Measurements from ENCODE around the gene EIF4EBP2.

Gene EIF4EBP2, protein sequence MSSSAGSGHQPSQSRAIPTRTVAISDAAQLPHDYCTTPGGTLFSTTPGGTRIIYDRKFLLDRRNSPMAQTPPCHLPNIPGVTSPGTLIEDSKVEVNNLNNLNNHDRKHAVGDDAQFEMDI

DNA sequence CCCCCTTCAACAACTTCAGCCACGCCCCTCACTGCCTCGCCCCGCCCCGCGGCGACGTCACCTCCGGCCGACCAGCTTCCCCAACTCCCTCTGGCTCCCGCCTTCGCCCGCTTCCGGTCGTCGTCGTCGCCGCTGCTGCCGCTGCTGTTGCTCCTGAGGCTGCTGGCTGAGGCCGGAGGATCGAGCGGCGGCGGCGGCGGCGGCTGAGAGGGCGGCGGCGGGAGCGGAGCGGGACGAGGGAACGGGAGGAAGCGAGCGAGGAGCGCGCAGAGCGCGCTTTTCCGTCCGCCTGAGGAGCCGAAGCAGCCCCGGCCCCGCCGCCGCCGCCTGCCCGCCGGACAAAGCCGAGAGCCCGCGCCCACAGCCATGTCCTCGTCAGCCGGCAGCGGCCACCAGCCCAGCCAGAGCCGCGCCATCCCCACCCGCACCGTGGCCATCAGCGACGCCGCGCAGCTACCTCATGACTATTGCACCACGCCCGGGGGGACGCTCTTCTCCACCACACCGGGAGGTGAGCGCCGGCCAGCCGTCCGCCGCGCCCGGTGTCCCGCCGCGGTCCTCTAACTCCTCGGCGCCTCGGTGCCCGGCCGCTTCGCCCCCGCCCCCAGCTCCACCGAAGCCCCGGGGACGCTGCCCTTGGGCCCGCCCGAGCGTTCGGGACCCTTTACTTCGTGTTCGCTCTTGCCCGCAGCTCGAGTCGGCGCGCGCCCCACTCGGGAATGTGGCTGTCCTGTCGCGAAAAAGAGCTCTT is at the start of gene EIF4EBP2:
Gene EIF4EBP2, plus strand, starts transcription at position 110 of the 751 bp plus-strand sequence. Its CDS starts 257 bp downstream, at position 367.
- peak; percentile 82 for DNase-seq

DNA sequence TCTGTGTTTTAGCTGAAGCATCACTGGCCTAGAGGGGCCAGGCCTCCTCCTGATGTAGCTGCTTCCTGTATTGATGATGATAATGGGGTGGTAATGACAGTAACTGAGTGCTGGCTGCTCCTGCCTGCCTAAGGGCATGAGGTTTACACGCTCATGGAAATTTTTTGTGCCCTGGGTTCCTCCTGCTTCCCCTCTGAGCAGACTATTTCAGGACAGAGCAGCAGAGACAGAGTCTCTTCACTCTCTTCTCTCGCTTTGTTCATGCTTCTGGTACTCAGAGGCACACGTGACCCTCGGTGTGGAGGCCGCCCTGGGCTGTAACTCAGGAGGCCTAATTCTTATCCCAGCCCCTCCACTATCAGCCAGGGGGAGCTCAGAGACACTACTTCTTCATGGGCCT is 49.4 kb upstream of the EIF4EBP2 start:
- no peak for DNase-seq

DNA sequence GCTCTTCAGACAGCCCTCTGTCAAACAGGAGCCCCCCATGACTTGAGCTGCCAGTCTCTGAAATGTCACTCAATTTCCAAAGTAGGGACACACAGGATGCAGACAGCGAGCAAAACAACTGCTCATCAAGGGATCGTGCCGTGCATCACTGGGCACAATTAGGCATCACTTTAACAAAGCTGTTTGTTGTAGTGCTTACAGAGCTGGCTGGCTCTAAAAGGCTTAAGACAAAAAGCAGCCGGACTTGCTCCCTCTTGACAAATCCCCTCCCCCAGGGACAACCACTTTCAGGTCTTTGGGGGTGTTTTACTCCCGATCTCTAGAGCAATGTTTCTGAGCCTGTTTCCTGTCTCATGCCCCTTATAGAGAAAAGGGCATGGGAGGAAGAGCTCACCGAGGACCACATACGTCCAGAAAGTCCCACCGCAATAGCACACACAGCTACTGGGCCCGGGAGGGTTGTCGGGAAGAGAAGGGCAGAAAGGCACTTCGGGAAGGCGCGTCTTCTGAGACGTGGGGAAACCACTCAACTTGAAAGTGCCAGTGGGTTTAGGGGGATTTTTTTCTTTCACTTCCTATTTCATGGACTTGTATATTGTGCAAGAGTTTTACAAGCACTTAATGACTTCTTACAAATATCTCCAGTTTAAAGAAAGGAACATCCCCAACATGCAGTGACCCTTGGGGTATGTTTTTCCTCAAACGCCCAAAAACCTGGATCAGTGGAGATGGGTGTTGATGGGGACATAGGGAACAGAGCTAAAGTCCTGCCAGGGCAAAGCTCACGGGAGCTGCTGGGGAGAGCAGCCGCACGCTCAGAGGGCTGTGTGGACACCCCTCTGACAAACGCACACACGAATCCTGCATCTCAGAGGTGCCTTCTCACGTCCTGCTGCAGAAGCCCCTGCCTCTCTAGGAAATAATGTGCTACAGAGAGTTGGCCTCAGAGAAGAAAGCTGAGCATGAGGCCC is 48.6 kb upstream of the EIF4EBP2 start:
- no peak for DNase-seq

DNA sequence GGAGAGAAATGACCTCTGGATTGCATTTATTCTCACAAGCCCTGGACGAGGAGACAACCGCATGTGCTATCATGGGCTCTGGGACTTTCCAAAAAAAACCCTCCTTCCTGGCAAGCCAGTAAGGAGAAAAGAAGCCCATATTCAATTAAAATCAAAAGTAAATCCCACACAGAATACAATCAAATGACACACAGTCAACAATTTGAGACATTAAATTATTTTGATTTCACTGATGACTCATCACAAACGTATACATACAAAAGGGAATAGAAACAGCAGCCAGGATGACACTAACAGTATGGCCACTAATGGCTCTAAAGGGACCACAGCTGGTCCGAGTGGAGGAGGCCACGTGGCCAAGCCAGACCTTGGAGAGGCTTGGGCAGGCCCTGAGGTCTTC is 46.4 kb upstream of the EIF4EBP2 start:
- no peak for DNase-seq

DNA sequence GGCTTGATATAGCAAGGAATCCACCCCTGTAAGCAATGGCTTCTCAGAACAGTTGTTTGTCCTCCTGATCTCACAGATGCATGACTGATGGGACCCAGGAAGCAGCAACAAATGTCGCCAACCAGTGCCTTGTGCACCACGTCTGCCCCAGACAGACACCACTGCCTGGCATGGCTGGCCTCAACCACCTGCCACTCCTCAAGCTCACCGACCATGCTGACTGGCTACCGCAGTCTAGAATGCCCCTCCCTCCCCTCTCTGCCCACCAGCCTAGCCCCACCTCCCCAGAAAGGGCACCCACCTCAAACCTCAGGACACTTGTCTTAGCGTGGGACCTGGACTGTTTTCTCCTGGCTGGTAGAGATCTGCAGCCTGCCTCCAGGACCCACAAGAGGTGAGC is 45.5 kb upstream of the EIF4EBP2 start:
- DNase-seq, result no peak

DNA sequence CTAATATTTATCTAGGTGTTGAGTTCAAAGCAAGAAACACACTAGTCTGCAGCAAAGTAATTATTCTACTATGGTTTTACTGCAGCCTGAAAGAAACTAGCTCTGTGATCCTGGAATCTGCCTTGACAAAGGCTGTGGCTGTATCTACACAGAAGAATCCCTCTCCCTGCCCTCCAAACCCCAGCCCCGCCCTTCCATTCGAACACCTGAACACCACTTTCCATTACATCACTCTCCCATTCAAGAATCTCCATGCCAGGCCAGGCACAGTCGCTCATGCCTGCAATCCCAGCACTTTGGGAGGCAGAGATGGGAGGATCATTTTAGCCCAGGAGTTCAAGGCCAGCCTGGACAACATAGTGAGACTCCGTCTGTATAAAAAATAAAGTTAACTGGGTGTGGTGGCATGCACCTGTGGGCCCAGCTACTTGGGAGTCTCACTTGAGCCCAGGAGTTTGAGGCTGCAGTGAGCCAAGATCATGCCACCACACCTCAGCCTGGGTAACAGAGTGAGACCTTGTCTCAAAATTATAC is 44.9 kb upstream of the EIF4EBP2 start:
- DNase-seq, result no peak

DNA sequence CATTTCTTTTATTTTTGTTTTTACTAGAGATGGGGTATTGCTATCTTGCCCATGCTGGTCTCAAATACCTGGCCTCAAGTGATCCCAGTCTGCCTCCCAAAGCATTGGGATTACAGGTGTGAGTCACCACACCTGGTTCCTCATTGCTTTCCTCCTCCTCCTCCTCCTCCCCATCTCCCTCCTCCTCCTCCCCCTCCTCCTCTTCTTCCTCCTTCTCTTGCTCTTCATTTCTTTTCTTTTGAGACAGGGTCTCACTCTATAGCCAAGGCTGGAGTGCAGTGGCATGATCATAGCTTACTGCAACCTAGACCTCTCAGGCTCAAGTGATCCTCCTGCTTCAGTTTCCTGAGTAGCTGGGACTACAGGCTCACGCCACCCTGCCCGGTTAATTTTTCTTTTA is 43.7 kb upstream of the EIF4EBP2 start:
- no peak for DNase-seq

DNA sequence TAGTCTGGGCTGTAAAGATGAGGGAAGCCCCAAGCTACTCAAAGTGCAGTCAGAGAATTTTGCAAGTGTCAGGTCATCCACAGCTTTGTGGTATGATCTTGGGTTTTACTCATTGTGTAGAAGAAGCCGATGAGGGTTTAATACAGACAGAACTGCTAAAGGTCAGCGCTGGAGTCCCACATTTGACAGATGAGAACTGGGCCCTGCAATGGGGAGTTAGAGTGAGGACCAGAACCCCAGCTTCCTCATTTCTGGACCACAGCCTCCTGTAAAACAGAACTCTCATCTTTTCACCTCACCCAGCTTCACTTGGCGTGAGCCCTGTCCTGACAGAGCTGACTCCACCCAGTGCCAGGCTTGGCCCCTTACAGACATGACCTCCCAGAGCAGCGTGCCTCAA is 41.6 kb upstream of the EIF4EBP2 start:
- DNase-seq, result no peak

DNA sequence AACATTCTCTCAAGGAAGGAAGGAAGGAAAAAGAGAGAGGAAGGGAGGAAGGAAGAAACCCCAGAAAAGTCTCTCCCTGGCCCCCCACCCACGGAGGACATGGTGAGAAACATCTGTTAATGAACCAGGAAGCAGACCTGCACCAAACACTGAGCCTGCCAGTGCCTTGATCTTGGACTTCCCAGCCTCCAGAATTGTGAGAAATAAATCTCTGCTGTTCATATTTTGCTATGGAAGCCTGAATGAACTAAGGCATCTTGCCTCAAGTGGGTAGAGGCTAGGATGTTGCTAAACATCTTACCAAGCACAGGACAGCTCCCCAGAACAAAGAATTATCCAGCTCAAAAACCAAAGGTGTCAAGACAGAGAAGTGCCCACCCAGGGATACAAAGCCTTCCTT is 40.7 kb upstream of the EIF4EBP2 start:
- no peak for DNase-seq

DNA sequence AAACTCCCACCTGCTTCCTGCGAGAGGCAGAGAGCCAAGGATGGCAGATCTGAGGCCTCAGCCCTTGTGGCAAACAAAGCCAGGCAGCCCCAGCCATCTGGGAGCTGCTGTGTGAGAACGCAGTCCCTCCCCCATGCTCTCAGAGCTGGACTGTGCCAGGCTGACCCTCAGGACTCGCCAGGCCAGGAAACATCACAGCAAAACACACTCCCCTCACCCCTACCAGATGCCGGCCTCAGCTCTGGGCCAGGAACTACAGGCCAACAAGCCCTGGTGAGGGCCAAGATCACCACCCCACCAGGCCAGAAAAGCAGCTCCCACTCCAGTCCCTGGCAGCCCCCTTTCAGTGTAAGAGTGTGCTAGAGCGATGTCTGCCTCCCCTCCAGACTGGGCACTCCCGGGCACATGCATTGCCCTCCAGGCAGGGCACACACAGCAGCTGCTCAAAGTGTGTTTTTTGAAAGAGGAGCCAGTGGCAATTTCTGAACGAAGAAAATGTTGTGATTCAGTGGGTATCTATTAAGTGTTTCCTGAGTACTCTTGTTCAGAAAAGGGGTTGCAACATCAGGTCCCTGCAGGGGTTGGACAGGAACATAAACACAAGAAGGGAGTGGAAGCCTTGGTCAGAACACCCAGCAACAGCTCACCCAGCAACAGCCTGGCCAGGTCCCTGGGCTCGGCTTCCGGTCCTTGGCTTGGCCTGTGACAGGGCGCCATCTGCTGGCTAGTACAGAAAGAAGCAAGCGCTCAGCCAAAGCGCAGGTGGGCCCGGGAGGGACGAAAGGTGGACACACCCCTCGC is 39.8 kb upstream of the EIF4EBP2 start:
- DNase-seq, result peak; percentile 34

DNA sequence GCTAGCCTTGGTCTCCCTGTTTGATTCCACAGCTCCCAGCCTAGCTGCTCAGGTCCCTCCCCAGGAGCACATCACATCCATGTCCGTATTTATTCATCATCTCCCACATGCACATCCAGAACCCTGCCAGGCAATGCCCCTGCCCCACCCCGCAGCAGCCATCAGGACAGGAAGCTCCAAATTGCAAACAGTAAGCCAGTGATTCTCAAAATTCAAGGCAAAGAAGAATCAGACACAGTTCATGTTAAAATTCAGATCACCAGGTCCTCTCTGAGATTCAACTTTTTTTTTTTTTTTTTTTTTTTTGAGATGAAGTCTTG is 39.2 kb upstream of the EIF4EBP2 start:
- DNase-seq, result no peak

DNA sequence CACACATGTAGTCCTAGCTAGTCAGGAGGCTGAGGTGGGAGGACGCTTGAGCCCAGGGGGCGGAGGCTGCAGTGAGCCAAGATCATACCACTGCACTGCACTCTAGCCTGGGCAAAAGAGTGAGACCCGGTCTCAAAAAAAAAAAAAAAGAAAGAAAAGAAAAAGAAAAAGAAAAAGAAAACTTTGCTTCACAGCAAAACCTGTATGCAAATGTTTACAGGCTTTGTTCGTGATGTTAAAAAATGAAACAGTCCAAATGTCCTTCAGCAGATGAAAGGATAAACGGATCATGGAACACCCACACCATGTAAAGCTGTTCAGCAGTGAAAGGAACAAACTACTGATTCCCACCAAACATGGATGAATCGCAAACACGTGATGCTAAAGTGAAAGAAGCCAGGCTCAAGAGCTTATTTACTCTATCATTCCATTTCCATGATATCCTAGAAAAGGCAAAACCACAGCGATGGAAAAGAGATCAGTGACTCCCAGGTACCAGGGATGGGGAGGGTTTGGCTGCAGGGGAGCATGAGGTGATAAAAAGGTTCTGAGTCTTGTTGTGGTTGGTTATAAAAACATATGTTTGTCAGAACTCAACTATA is 36.6 kb upstream of the EIF4EBP2 start:
- DNase-seq, result no peak

DNA sequence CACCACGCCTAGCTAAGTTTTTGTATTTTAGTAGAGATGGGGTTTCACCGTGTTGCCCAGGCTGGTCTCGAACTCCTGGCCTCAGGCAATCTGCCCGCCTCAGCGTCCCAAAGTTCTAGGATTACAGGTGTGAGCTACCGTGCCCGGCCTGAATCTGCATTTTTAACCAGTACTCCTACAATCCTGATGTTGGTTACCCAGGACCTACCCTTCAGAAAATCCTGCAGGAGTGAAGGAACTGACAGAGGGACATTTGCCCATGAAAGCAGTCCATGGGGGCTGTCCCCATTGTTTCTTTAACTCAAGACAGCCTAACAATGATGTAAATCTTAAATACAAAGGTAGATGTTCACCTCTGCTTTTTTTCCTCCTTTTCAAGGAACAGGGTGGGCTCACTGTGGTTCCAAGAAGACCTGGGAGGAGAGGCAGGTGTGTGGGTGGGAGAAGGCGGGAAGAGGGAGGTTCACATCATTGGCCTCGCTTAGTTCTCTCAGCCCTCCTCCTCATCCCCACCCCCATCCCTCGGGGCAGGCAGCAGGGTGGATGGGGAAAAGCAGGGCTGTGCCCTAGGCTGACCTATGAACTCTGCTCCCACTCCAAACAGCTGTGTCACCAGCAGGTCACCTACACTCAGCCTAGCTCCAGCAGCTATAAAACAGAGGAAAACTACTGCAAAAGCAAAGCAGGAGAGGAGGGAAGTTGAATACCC is 35.0 kb upstream of the EIF4EBP2 start:
- no peak for DNase-seq

DNA sequence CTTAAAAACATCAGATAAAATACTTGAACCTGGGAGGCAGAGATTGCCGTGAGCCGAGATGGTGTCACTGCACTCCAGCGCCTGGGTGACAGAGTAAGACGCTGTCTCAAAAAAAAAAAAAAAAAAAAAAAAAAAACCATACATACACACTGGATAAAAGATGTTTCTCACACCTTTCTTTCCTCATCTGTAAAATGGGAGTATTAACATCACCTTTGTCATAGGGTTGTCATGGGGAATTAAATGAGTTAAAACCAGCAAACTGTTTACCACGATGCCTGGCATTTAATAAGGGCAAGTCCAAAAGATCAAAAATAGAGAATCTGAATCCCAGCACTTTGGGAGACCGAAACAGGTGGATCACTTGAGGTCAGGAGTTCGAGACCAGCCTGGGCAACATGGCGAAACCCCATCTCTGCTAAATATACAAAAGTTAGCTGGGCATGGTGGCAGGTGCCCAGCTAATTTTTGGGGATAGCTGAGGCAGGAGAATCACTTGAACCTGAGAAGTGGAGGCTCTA is 34.4 kb upstream of the EIF4EBP2 start:
- no peak for DNase-seq

DNA sequence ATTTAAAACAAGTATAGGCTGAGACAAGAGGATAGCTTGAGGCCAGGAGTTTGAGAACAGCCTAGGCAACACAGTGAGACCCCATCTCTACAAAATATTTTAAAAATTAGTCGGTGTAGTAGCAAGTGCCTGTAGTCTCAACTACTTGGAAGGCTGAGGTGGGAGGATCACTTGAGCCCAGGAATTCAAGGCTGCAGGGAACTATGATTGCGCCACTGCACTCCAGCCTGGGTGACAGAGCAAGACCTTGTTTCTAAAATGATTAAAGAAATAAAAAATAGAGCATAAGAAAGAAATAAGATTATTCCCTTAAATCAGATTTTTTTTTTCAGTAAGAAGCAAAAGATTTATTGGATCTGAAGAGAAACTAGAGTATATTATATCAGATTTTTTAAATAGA is 33.2 kb upstream of the EIF4EBP2 start:
- DNase-seq, result no peak

DNA sequence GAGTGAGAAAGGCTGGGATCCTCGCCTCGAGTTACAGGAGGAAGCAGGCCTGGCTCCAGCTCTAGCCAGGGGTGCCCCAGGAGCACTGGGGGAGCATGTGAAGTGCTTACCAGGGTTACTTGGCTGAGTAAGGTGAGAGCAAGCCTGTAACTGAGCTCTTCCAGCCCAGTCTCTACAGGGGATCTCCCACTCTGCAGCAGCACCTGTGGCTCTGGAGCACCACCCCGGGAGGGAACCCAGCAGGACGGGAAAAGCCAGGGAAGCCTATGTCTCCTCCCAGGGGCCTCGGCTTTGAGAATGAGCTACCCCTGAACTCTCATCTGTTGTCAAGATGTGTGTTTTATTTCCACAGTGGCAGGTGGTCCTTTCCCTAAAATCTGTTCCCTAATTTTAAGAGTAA is 32.1 kb upstream of the EIF4EBP2 start:
- no peak for DNase-seq

DNA sequence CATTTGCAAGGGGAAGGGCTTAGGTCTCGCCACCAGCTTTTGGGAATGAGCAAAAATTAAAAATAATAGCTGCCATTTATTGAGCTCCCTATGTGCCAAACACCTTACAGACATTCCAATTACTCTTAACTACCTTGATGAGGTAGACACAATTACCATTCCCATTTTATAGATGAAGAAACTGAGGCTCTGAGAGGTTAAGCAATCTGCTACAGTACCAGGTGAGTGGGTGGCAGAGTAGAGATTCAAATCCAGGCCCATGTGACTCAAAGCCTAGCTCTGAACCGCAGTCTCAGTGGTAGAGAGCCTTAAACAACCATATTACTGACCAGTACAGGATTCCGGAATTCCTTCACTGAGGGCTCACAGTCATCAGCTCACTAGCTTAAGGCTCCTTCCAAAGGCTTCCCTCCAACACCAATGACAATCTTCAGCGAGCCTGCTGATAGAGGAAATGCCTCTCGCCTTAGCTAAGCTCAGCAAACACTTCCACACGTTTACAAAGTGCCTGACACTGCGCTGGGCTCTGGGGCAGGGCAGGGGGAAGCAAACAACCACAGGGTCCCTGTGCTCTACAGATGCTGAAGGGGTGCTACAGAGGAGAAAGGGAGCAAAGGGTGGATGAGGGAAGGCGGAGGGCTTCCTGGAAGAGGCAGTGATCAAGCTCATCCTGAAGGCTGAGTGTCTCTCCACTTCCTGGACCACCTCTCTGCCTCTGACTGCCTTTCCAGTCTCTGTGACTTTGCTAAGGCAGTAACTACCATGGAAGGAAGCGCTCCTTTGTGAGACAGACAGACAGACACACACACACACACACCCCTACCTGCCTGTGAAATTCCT is 28.9 kb upstream of the EIF4EBP2 start:
- no peak for DNase-seq

DNA sequence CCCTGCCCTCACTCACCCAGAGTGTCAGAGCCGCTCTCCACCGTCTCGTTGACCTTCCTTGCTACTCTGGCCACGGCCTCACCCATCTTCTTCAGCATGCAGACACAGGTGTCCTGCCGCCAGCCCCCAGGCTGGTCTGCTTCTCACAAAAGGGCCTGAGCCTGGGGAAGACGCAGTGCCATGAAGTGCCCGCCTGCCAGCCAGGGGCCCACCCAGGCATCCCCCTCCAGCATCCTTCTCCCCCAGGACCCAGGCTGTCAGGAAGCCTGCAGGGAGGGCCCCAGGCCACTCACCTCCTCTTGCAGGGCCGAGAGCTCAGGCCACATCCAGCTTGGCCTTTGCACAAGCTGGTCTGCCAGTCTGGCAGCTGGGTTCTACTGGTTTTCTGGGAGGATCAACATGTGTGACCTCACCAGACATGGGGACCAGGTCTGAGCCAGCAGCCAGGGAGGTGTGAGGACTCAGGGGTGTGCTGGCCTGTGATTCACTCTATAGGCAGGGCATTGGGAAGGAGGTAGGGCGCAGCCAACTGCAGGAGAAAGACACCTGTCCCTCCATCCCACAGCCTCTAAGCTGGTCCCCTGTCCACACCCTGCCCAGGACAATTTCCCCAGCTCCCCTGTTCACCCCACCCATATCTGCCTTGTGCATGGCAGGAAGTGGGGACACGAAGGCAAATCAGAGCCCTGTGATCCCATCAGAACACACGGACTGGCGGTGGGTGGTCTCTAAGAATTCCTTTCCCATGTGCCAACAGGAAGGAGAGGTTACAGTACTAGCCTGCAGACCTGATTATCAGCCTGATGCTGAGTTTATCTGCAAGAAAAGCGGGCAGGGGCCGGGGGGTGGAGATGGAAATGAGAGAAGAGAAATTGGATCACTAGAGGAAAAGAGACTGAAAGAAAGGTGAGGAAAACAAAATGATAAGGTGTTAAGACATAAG is 27.2 kb upstream of the EIF4EBP2 start:
- no peak for DNase-seq

DNA sequence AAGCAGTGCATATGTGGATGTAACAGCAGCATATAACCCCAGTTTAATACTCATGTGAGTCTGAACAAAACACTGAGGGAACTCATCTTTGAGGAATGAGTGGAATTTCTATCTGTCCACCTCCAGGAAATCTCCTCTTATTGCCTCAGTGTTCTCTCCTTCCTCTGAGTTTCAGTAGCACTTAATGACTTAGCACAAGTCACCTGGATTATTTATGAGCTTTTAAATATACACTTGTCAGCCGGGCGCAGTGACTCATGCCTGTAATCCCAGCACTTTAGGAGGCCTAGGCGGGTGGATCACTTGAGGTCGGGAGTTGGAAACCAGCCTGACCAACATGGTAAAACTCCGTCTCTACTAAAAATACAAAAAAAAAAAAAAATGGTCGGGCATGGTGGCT is 25.8 kb upstream of the EIF4EBP2 start:
- DNase-seq, result no peak

All from NCI-H526 treated with DMSO at 0.1 percent for 48 hours (cell line).